CD14-positive monocyte (primary cell): ENCODE data around the gene UBE2G2. TPM values are rescaled to one million over a fixed set of nuclear protein-coding genes. Genes with fewer than 3 reads are reported as not detected.

Experiments
- DNase-seq, 3 donors: peaks; one replicate each; pipeline ENCODE4 v3.0.0-alpha.2; 2011 to 2022
- H2AFZ ChIP-seq: 2 replicates; pipeline ENCODE4 v1.6.0; 2012; ENCODE audit warnings: mild to moderate bottlenecking, low read depth, low read length, inconsistent platforms; ENCODE audit not compliant: insufficient read depth, poor library complexity, severe bottlenecking
- H3K27ac ChIP-seq, 2 donors: 1 replicate in 1 of 2; 2 replicates in 1 of 2; pipeline ENCODE4 v1.5.1; 2012 to 2013; ENCODE audit warnings: low read length in 2 of 2, control low read depth in 1 of 2, inconsistent platforms in 1 of 2, low read depth in 1 of 2, mild to moderate bottlenecking in 1 of 2
- H3K27me3 ChIP-seq, 2 donors: one replicate each; pipeline versions ENCODE4 v1.6.0 to v1.6.1; 2011 to 2013; ENCODE audit warnings: low read length in 2 of 2; ENCODE audit not compliant: control insufficient read depth in 2 of 2, insufficient read depth in 2 of 2
- H3K36me3 ChIP-seq, 2 donors: replicated peaks in 1 of 2; 1 replicate in 1 of 2; 2 replicates in 1 of 2; pipeline versions ENCODE4 v1.5.1 to v1.6.1; 2012 to 2013; ENCODE audit warnings: low read length in 2 of 2, control low read depth in 1 of 2, inconsistent platforms in 1 of 2, mild to moderate bottlenecking in 1 of 2; ENCODE audit not compliant: insufficient read depth in 2 of 2, control insufficient read depth in 1 of 2
- H3K4me1 ChIP-seq, 2 donors: 1 replicate in 1 of 2; 2 replicates in 1 of 2; pipeline versions ENCODE4 v1.5.1 to v1.6.1; 2012 to 2013; ENCODE audit warnings: low read length in 2 of 2, control low read depth in 1 of 2, inconsistent platforms in 1 of 2, mild to moderate bottlenecking in 1 of 2, moderate library complexity in 1 of 2; ENCODE audit not compliant: insufficient read depth in 2 of 2, control insufficient read depth in 1 of 2
- H3K4me2 ChIP-seq: replicated peaks from 2 replicates; pipeline ENCODE3; 2012; ENCODE audit warnings: low read length, moderate library complexity, mild to moderate bottlenecking; ENCODE audit not compliant: poor library complexity, severe bottlenecking; ENCODE audit errors: extremely low read depth
- H3K4me3 ChIP-seq, 3 experiments: fragments of 200-600 bp in 1 of 3; sonication (generic) in 1 of 3; replicated peaks in 1 of 3; 1 replicate in 2 of 3; 2 replicates in 1 of 3; pipeline ENCODE4 v1.5.1; 2011 to 2013; ENCODE audit warnings: low read length in 3 of 3, mild to moderate bottlenecking in 3 of 3, control low read depth in 2 of 3, low read depth in 2 of 3, inconsistent platforms in 1 of 3, moderate library complexity in 1 of 3
- H3K79me2 ChIP-seq: 2 replicates; pipeline ENCODE4 v1.6.0; 2012; ENCODE audit warnings: mild to moderate bottlenecking, control low read depth, inconsistent platforms, low read length, moderate library complexity; ENCODE audit not compliant: insufficient read depth
- H3K9ac ChIP-seq: 2 replicates; pipeline ENCODE4 v1.6.0; 2017; ENCODE audit warnings: low read length, mild to moderate bottlenecking; ENCODE audit not compliant: insufficient read depth, poor library complexity, severe bottlenecking
- H3K9me3 ChIP-seq, 2 donors: replicated peaks in 1 of 2; 1 replicate in 1 of 2; 2 replicates in 1 of 2; pipeline versions ENCODE4 v1.5.1 to v1.6.1; 2012 to 2013; ENCODE audit warnings: low read length in 2 of 2, control low read depth in 1 of 2; ENCODE audit not compliant: control insufficient read depth in 1 of 2, insufficient read depth in 1 of 2
- H4K20me1 ChIP-seq: 2 replicates; pipeline ENCODE4 v1.6.0; 2012; ENCODE audit warnings: mild to moderate bottlenecking, low read length, control low read depth, moderate library complexity; ENCODE audit not compliant: insufficient read depth
- H3K27ac Mint-ChIP-seq, 7 donors: one replicate each; pipeline ENCODE4 v1.8.0; 2020; ENCODE audit warnings: mild to moderate bottlenecking in 7 of 7, mixed read lengths in 7 of 7, moderate library complexity in 6 of 7, inconsistent platforms in 2 of 7
- H3K27me3 Mint-ChIP-seq, 3 donors: one replicate each; pipeline ENCODE4 v1.8.0; 2021 to 2022; ENCODE audit warnings: low read depth in 3 of 3, mild to moderate bottlenecking in 3 of 3, mixed read lengths in 3 of 3, moderate library complexity in 3 of 3, inconsistent platforms in 1 of 3
- H3K36me3 Mint-ChIP-seq, 2 donors: one replicate each; pipeline ENCODE4 v1.8.0; 2020; ENCODE audit warnings: mixed read lengths in 2 of 2, inconsistent platforms in 1 of 2, mild to moderate bottlenecking in 1 of 2
- H3K4me1 Mint-ChIP-seq: one replicate; pipeline ENCODE4 v1.8.0; 2020; ENCODE audit warnings: mild to moderate bottlenecking, mixed read lengths
- H3K4me3 Mint-ChIP-seq, 2 donors: one replicate each; pipeline ENCODE4 v1.8.0; 2020; ENCODE audit warnings: mild to moderate bottlenecking in 2 of 2, mixed read lengths in 2 of 2, moderate library complexity in 1 of 2
- H3K9me3 Mint-ChIP-seq, 7 donors: one replicate each; pipeline ENCODE4 v1.8.0; 2020 to 2022; ENCODE audit warnings: mixed read lengths in 7 of 7, mild to moderate bottlenecking in 6 of 7, moderate library complexity in 6 of 7, inconsistent platforms in 2 of 7
- CTCF ChIP-seq: fragments of 200-600 bp; IDR thresholded peaks from one replicate; pipeline ENCODE4 v1.8.0; 2022; ENCODE audit warnings: antibody characterized with exemption, mild to moderate bottlenecking
- WGBS: methylation state at CpG from one replicate; pipeline ENCODE4 v1.1.5; 2013; ENCODE audit warnings: missing lambda C conversion rate; ENCODE audit not compliant: insufficient coverage; 5-methylcytosine and 5-hydroxymethylcytosine counted together
- intact Hi-C, 2 donors: fragments of 100-400 bp; cut with micrococcal nuclease; formaldehyde crosslinking; loops; one replicate each; pipeline versions ENCODE4 v1.15.0 to v1.15.1; 2023
- polyA plus RNA-seq, 3 donors: library from polyadenylated mRNA; depleted of rRNA in 1 of 3; unstranded in 2 of 3; stranded (reverse) in 1 of 3; fragments of 300-500 nt in 2 of 3; fragments of >200 nt in 1 of 3; fragmentation: Illumina TruSeq in 2 of 3; gene quantifications; 1 replicate in 2 of 3; 2 replicates in 1 of 3; pipeline ENCODE4 v1.2.3, GENCODE V29; 2012 to 2021

UBE2G2 gene
- polyA plus RNA-seq, 3 donors, result 22.5 to 123 (median 31.0) TPM

- no peaks in the 10 kb centered on the region for H4K20me1 ChIP-seq
- H3K36me3 Mint-ChIP-seq, result no peaks in the 10 kb centered on the region
Observed at GRCh38 chr21:44757731-44758130, 43.9 kb downstream of the UBE2G2 start.

GRCh38 chr21:44756423-44757185 is 45.0 kb downstream of the UBE2G2 start:
- Mint-ChIP-seq H3K36me3 (no peaks in the 10 kb centered on the region), H3K27ac (peak overlapping the region in 1 of 7 donors; percentile 50), H3K4me3 (no peak overlapping the region), H3K4me1 (peaks cover 8% of the 10 kb centered on the region), H3K27me3 (peaks cover 4 to 8% (median 4%) of the 10 kb centered on the region in 3 donors), H3K9me3 (peaks cover 0 to 7% (median 2%) of the 10 kb centered on the region in 7 donors)
- Histone ChIP-seq H3K9me3 (no peaks in the 10 kb centered on the region), H3K9ac (no peak overlapping the region), H3K27ac (no peak overlapping the region), H3K79me2 (no peaks in the 10 kb centered on the region), H3K27me3 (no peaks in the 10 kb centered on the region), H3K4me1 (peaks cover 7 to 10% of the 10 kb centered on the region in 2 donors), H4K20me1 (no peaks in the 10 kb centered on the region), H3K4me2 (no peak overlapping the region), H3K36me3 (no peaks in the 10 kb centered on the region), H3K4me3 (no peak overlapping the region), H2AFZ (no peak overlapping the region)
- TF ChIP-seq CTCF, result no peak
- DNase-seq, result no peak
- intact Hi-C loops, result no loop called here
- WGBS, result 95% methylated on average over 20 of the region's 23 CpGs

More at GRCh38 chr21:44757731-44758130, 43.9 kb downstream of the UBE2G2 start:
- WGBS, result 95% methylated on average over 3 of the region's 6 CpGs
- Histone ChIP-seq H3K27ac (no peak overlapping the region), H3K36me3 (no peaks in the 10 kb centered on the region), H2AFZ (no peak overlapping the region), H3K9me3 (no peaks in the 10 kb centered on the region), H3K4me1 (peaks cover 2 to 3% of the 10 kb centered on the region in 2 donors), H3K4me2 (no peak overlapping the region), H3K79me2 (no peaks in the 10 kb centered on the region), H3K27me3 (no peaks in the 10 kb centered on the region), H3K4me3 (no peak overlapping the region), H3K9ac (no peak overlapping the region)
- no peak for TF ChIP-seq CTCF
- H3K4me3 Mint-ChIP-seq, result no peak overlapping the region
- H3K4me1 Mint-ChIP-seq, result peaks cover 4% of the 10 kb centered on the region
- DNase-seq, result no peak
- H3K27ac Mint-ChIP-seq, result no peak overlapping the region
- H3K9me3 Mint-ChIP-seq, result peaks cover 0 to 7% (median 2%) of the 10 kb centered on the region in 7 donors
- intact Hi-C loops, result no loop called here
- peaks cover 2 to 8% (median 4%) of the 10 kb centered on the region in 3 donors for H3K27me3 Mint-ChIP-seq
